Caco-2 (cell line): Measurements from ENCODE around the gene CCDC200. TPM values are rescaled to one million over a fixed set of nuclear protein-coding genes. Genes with fewer than 3 reads are reported as not detected.
"Not testable (repeated sequence)": the region's sequence is repeated elsewhere in the genome, so short reads cannot be mapped to it uniquely, and the experiment has no call there.

ENCODE experiments used
- Bru-seq: library from RNA; stranded (reverse); fragments of 400-500 nt; gene quantifications from one replicate; lab custom pipeline; 2021; lab: Mats Ljungman, UMichigan
- BruChase-seq, 2 experiments: library from RNA; stranded (reverse); fragments of 400-500 nt; gene quantifications; one replicate each; lab custom pipeline; 2021; lab: Mats Ljungman, UMichigan
- BruUV-seq: library from RNA; stranded (reverse); fragments of 400-500 nt; replicated peaks from 2 replicates; lab custom pipeline; 2021; lab: Mats Ljungman, UMichigan
- CTCF ChIA-PET: fragments of 300-600 bp; sonication (Branson Sonifier 250); formaldehyde crosslinking; loops from one replicate; lab custom pipeline; 2022; ENCODE audit warnings: antibody characterized with exemption; lab: Charles Lee
- POLR2A ChIA-PET: fragments of 300-600 bp; sonication (Branson Sonifier 250); formaldehyde crosslinking; loops from one replicate; lab custom pipeline; 2022; ENCODE audit warnings: antibody characterized with exemption; lab: Charles Lee
- DNase-seq, 2 experiments: peaks; one replicate each; pipeline versions ENCODE4 v3.0.0 to v3.0.0-alpha.2; 2020 to 2022
- H3K27me3 ChIP-seq: replicated peaks from 2 replicates; pipeline ENCODE4 v1.6.0; 2011; ENCODE audit warnings: low read length; ENCODE audit not compliant: control insufficient read depth, insufficient read depth
- H3K36me3 ChIP-seq: 2 replicates; pipeline ENCODE4 v1.5.1; 2011; ENCODE audit warnings: low read length; ENCODE audit not compliant: control insufficient read depth, insufficient read depth
- H3K4me1 ChIP-seq: fragments of 250-450 bp; sonication (Bioruptor Pico); 2 replicates; pipeline ENCODE4 v1.5.1; 2020; ENCODE audit warnings: mild to moderate bottlenecking
- H3K4me3 ChIP-seq: 2 replicates; pipeline ENCODE4 v1.5.1; 2011; ENCODE audit warnings: low read depth, mild to moderate bottlenecking, control low read depth, low read length
- H3K9me3 ChIP-seq: fragments of 250-450 bp; sonication (Bioruptor Pico); 2 replicates; pipeline ENCODE4 v1.5.1; 2020; ENCODE audit warnings: mild to moderate bottlenecking, moderate library complexity
- H3K27ac Mint-ChIP-seq: one replicate; pipeline ENCODE4 v1.8.0; 2022; ENCODE audit warnings: mixed read lengths; ENCODE audit not compliant: unreplicated experiment
- H3K27me3 Mint-ChIP-seq: one replicate; pipeline ENCODE4 v1.8.0; 2022; ENCODE audit warnings: mixed read lengths; ENCODE audit not compliant: insufficient read depth, unreplicated experiment
- H3K36me3 Mint-ChIP-seq: one replicate; pipeline ENCODE4 v1.8.0; 2022; ENCODE audit warnings: mild to moderate bottlenecking, mixed read lengths; ENCODE audit not compliant: insufficient read depth, unreplicated experiment
- H3K4me1 Mint-ChIP-seq: one replicate; pipeline ENCODE4 v1.8.0; 2022; ENCODE audit warnings: low read depth, mixed read lengths; ENCODE audit not compliant: unreplicated experiment
- H3K4me3 Mint-ChIP-seq: one replicate; pipeline ENCODE4 v1.8.0; 2022; ENCODE audit warnings: mild to moderate bottlenecking, moderate library complexity, mixed read lengths; ENCODE audit not compliant: unreplicated experiment
- H3K9me3 Mint-ChIP-seq: one replicate; pipeline ENCODE4 v1.8.0; 2022; ENCODE audit warnings: mixed read lengths; ENCODE audit not compliant: unreplicated experiment
- intact Hi-C: fragments of 100-400 bp; cut with micrococcal nuclease; formaldehyde crosslinking; loops from one replicate; pipeline ENCODE4 v1.10.0; 2022; ENCODE audit not compliant: unreplicated experiment
- long read RNA-seq: library from polyadenylated mRNA; stranded (forward); transcript quantifications from one replicate; pipeline ENCODE4 v2.0.0, GENCODE V29; 2022
- total RNA-seq: library from RNA; stranded (reverse); gene quantifications from 2 replicates; pipeline ENCODE4 v1.2.3, GENCODE V29; 2022

CCDC200 gene
- not detected in 2 replicates for total RNA-seq
- Bru-seq, nascent RNA: percentile 13 among the genes with signal in this experiment
- percentile 17 among the genes with signal in this experiment for BruChase-seq, experiment 1, labeled RNA remaining after a 2-hour chase
- percentile 17 among the genes with signal in this experiment for BruChase-seq, experiment 2, labeled RNA remaining after a 6-hour chase
- long read RNA-seq, partial matches to known transcripts: 0 of 35 reads
- long read RNA-seq, other reads (novel, unspliced or antisense): 35 of 35 reads

DNA sequence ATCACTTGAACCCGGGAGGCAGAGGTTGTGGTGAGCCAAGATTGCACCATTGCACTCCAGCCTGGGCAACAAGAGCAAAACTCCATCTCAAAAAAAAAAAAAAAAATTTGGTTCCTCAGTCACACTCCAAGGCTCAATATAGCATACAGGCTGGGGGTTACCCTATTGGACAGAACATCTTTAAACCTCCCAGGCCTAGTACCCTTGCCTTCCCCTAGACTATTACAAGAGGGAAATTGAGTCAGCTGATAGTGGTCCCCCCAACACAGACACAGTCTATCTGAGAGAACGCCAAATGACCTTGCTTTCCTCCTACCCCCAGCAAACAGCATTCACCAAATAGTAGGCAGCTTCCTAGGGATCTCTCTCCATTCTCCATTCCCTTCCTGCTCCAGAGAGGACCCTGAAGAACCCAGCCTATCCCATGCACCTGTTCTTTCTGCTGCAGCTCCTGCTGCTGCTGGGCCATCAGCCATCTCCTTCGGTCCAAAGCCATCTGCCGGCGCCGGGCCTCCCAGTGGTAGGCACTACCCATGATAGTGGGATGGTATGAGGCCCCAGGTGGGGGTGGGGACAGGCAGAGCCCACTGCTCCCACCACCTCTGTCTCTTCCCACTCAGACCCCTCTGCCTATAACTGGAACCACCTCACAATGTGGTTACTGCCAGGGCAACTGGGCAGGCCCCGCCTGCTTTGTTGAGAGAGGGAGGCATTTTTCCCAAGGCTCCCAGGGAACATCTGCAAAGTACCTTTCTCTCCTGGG lies at the start of gene CCDC200:
TSS of gene CCDC200 (minus strand) at position 604 of the 763 bp plus-strand sequence. CDS start at position 535, 69 bp downstream.
- H3K9me3 Mint-ChIP-seq, H3K4me3 ChIP-seq, H3K36me3 Mint-ChIP-seq, DNase-seq, H3K27me3 Mint-ChIP-seq, intact Hi-C loops, BruUV-seq, H3K27me3 ChIP-seq, H3K36me3 ChIP-seq, CTCF ChIA-PET, H3K27ac Mint-ChIP-seq, H3K9me3 ChIP-seq, H3K4me3 Mint-ChIP-seq, H3K4me1 ChIP-seq, H3K4me1 Mint-ChIP-seq, POLR2A ChIA-PET: not testable (repeated sequence)

DNA sequence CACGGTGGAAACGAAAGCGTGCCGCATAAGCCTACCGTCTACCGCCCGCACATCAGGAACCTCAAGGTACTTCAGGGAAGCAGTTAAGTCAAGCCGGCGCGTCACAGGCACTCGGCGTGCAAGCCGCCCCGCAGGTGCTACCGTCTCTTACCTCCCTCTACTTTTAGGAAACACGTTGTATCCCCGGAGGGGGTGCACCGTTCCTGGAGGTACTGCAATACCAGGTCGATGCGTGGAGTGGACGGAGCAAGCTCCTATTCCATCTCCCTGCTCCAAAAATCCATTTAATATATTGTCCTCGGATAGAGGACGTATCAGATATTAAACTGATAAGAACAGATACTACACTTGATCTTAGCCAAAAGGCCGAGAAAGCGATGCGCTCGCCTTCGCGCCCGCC lies 44.5 kb upstream of the CCDC200 start:
- H3K36me3 ChIP-seq, H3K4me1 ChIP-seq, H3K9me3 ChIP-seq, CTCF ChIA-PET, H3K36me3 Mint-ChIP-seq, POLR2A ChIA-PET, H3K4me1 Mint-ChIP-seq, intact Hi-C loops, H3K4me3 ChIP-seq, DNase-seq, H3K27me3 Mint-ChIP-seq, H3K27me3 ChIP-seq, H3K9me3 Mint-ChIP-seq: not testable (repeated sequence)
- H3K4me3 Mint-ChIP-seq: peak overlapping the region; percentile 67
- TSS peak; percentile 100 for BruUV-seq
- H3K27ac Mint-ChIP-seq: peak overlapping the region; percentile 70

DNA sequence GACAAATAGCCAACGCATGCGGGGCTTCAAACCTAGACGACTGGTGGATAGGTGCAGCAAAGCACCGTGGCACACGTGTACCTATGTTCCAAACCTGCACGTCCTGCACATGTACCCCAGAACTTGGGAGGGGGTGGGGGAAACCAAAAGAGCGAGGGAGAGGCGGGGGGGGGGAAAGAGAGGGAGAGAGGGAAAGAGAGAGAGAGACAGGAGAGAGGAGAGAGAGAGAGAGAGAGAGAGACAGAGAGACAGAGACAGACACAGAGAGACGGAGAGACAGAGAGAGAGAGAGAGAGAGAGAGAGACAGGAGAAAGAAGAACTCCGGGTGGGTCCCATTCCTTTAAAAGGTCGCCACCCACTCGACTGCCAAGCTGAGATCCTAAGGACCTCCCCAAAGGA lies 44.1 kb upstream of the CCDC200 start:
- H3K36me3 Mint-ChIP-seq, H3K9me3 ChIP-seq, H3K4me1 Mint-ChIP-seq, H3K27me3 Mint-ChIP-seq, intact Hi-C loops, POLR2A ChIA-PET, H3K36me3 ChIP-seq, H3K9me3 Mint-ChIP-seq, H3K4me3 ChIP-seq, H3K4me1 ChIP-seq, BruUV-seq, CTCF ChIA-PET, H3K27me3 ChIP-seq: not testable (repeated sequence)
- H3K4me3 Mint-ChIP-seq: peak overlapping the region; percentile 67
- DNase-seq: peak; percentile 10 to 22
- peak overlapping the region; percentile 70 for H3K27ac Mint-ChIP-seq

DNA sequence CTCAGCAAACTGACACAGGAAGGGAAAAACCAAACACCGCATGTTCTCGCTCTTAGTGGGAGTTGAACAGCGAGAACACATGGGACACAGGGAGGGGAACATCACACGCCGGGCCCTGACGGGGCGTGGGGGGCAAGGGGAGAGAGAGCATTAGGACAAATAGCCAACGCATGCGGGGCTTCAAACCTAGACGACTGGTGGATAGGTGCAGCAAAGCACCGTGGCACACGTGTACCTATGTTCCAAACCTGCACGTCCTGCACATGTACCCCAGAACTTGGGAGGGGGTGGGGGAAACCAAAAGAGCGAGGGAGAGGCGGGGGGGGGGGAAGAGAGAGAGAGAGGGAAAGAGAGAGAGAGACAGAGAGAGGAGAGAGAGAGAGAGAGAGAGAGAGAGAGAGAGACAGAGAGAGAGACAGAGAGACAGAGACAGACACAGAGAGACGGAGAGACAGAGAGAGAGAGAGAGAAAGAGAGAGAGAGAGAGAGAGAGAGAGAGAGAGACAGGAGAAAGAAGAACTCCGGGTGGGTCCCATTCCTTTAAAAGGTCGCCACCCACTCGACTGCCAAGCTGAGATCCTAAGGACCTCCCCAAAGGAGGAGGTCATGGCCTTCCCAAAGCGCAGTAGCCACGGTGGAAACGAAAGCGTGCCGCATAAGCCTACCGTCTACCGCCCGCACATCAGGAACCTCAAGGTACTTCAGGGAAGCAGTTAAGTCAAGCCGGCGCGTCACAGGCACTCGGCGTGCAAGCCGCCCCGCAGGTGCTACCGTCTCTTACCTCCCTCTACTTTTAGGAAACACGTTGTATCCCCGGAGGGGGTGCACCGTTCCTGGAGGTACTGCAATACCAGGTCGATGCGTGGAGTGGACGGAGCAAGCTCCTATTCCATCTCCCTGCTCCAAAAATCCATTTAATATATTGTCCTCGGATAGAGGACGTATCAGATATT lies 42.4 kb upstream of the CCDC200 start:
- POLR2A ChIA-PET, H3K36me3 Mint-ChIP-seq, BruUV-seq, H3K4me1 ChIP-seq, H3K36me3 ChIP-seq, H3K4me1 Mint-ChIP-seq, H3K9me3 Mint-ChIP-seq, H3K27ac Mint-ChIP-seq, H3K4me3 Mint-ChIP-seq, H3K4me3 ChIP-seq, DNase-seq, H3K27me3 Mint-ChIP-seq, CTCF ChIA-PET, H3K27me3 ChIP-seq, H3K9me3 ChIP-seq, intact Hi-C loops: not testable (repeated sequence)

DNA sequence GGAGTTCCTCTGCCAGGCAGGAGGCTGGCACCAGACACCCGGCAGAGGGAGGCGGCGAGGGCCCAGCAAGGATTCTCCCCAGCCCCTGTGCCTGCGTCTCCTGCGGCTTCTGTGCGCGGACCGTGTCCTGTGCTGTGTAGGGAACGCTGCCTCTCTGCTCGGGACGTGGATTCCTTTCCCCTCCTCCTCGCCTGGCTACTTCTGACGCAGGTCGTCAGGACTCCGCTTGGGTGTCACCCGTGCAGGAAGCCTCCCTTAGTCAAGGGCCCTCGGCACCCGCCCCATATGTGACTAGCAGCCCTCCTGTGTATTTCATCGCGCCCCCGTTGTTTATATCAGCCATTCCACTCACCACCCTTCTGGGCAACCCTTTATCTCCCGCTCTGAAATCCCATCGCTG lies 18.0 kb upstream of the CCDC200 start:
- peak in 1 of 2 experiments; percentile 86 for DNase-seq
- H3K27me3 Mint-ChIP-seq, intact Hi-C loops, H3K4me3 Mint-ChIP-seq, CTCF ChIA-PET, H3K27me3 ChIP-seq, H3K9me3 ChIP-seq, H3K36me3 Mint-ChIP-seq, H3K4me1 Mint-ChIP-seq, H3K4me1 ChIP-seq, H3K36me3 ChIP-seq, H3K9me3 Mint-ChIP-seq, H3K4me3 ChIP-seq, POLR2A ChIA-PET, H3K27ac Mint-ChIP-seq: not testable (repeated sequence)
- BruUV-seq: TSS peak; percentile 99

DNA sequence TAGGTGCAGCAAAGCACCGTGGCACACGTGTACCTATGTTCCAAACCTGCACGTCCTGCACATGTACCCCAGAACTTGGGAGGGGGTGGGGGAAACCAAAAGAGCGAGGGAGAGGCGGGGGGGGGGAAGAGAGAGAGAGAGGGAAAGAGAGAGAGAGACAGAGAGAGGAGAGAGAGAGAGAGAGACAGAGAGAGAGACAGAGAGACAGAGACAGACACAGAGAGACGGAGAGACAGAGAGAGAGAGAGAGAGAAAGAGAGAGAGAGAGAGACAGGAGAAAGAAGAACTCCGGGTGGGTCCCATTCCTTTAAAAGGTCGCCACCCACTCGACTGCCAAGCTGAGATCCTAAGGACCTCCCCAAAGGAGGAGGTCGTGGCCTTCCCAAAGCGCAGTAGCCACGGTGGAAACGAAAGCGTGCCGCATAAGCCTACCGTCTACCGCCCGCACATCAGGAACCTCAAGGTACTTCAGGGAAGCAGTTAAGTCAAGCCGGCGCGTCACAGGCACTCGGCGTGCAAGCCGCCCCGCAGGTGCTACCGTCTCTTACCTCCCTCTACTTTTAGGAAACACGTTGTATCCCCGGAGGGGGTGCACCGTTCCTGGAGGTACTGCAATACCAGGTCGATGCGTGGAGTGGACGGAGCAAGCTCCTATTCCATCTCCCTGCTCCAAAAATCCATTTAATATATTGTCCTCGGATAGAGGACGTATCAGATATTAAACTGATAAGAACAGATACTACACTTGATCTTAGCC lies 12.4 kb upstream of the CCDC200 start:
- BruUV-seq, CTCF ChIA-PET, intact Hi-C loops, H3K36me3 Mint-ChIP-seq, H3K4me3 Mint-ChIP-seq, H3K4me3 ChIP-seq, H3K27me3 Mint-ChIP-seq, POLR2A ChIA-PET, H3K27me3 ChIP-seq, H3K36me3 ChIP-seq, H3K9me3 Mint-ChIP-seq, H3K27ac Mint-ChIP-seq, H3K9me3 ChIP-seq, H3K4me1 Mint-ChIP-seq, DNase-seq, H3K4me1 ChIP-seq: not testable (repeated sequence)
